GM18499 (cell line): Measurements from ENCODE around the gene SLC4A2.
A peak's percentile ranks its signal among the peaks of the same experiment; 100 is the strongest.

ENCODE experiments used
- ATAC-seq: cut with Tn5 transposase; IDR thresholded peaks from one replicate; pipeline ENCODE4 v1.9.1; 2021; ENCODE audit warnings: moderate number of reproducible peaks; ENCODE audit not compliant: insufficient read depth, unreplicated experiment

SLC4A2 gene

DNA sequence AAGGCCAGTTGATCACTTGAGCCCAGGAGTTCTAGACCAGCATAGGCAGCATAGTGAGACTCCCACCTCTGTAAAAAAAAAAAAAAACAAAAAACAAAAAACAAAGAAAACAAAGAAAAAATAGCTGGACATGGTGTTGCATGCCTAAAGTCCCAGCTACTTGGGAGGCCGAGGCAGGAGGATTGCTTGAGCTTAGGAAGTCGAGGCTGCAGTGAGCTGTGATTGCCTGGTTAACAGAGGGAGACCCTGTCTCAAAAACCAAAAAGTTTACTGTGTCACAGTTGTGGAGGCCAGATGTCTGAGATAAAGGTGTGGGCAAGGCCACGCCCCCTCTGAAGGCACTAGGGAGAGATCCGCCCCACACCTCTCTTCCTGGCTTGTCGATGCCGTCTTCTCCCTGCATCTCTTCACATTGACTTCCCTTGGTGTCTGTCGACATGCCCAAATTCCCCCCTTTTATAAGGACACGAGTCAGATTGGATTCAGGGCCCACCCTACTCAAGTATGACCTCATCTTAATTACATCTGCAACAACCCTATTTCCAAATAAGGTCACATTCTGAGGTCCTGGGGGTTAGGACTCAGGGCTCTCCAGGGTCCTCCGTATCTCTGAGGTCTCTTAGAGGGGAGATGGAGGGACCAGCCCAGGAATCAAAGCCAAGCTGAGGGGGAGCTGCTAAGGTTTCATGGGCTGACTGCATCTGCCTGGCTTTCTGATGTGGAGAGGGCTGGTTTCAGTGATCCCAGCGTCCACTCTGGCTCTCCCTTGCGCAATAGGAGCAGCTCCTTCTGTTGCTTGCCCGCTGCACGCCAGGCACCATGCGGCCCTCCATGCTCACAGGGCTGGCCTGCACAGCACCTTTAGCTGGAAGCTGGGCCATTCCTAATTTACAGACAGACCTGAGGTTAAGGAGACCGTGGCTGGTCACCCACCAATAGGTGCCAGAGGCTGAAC is 50.0 kb downstream of the SLC4A2 start:
- no peak for ATAC-seq

DNA sequence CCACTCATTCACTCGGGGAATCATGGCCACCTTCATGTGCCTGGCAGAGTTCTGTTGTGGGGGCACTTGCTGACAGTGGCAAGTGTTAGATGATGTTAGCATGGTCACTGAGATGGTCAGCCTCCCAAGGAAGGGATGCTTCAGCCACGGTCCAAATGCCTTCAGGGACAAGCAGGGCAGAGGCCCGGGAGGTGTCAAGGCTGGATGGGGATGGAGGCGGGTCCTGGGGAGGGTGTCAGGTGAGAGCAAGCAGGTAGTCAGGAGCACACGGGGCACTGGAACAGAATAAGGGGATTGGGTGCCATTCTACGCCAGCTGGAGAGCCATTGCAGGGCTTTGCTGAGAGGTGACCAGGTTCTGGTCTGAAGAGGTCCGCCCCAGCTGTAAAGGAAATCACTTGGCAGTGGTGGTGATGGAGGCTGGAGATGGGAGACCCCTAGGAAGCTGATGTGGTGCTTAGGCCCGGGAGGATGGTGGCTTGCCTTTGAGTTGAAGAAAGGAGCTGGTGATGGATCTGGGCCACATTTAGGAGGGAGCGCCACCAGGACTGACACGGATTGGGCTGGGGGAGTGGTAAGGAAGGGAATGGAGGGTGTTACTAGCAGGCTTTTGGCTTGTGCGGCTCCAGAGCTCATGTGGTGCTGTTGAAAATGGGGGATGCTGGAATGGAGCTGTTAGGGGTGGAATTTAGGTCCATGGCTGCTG is 51.0 kb downstream of the SLC4A2 start:
- ATAC-seq: no peak

DNA sequence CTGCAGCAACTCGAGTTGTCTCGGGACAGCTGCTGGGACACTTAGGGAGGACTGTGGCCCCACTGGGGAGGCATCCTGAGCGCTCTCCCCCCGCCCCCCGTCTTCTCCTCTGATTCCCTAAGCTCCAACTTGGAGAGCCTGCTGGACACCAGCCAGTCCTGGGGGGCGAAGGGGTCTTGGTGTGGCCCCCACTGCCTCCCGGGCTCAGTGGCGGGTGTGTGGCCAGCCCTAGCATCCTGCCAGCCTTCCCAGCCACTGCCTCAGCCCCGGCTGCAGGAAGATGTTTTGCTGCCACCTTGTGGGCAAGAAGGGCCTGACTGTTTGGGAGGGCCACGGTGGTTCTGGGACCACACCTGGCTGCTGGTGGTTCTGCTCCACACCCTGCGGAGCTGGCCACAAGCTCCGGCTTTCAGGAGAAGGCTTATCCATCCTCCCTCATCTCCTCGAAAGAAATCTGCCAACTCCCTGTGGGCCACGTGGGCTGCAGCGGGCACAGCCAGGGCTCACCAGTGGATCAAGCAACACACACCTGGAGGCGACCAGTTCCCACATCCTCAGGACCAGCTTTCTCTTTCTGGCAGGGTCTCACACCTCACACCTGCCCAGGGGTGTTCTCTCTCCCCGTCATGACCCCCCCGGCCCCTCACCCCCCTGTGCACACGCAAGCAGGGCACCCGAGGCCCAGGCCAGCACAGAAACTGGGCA is 51.7 kb downstream of the SLC4A2 start:
- ATAC-seq: peak; percentile 53

DNA sequence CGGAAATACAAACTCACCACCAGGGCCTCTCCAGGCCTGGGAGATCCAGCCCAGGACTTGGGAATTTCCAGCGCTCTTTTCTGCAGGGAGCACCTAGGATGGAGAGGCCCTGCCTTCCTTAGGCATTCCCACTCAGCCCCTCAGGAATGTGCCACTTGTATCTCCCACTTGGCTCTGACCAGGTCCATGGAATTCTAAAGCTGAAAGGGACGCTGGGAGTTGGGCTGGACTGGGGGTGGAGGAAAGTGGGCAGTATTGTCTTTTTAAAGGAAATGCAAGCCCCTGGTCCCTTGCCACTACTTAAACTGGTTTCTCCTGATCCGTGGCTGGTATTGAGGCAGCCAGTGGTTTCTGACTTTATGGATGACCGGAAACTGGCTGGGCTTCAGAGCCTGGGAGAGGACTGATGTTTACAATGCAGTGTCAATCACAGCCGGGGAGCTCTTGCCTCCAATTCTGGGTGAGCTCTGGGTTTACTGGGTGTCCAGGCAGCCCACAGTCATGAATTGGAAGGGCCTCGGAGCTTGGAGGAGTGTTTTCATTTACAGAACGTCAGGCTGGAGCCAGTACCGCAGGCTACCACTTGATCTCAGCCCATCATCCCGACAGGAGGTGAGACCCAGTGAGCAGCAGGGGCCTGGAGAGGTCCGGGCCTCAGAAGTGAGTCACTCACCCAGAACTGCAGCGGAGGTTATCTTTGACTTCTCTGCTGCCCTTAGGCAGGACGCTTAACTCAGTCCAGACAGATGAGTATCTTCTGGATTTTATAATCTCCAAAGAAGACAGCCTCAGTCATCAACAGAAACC is 54.2 kb downstream of the SLC4A2 start:
- no peak for ATAC-seq

DNA sequence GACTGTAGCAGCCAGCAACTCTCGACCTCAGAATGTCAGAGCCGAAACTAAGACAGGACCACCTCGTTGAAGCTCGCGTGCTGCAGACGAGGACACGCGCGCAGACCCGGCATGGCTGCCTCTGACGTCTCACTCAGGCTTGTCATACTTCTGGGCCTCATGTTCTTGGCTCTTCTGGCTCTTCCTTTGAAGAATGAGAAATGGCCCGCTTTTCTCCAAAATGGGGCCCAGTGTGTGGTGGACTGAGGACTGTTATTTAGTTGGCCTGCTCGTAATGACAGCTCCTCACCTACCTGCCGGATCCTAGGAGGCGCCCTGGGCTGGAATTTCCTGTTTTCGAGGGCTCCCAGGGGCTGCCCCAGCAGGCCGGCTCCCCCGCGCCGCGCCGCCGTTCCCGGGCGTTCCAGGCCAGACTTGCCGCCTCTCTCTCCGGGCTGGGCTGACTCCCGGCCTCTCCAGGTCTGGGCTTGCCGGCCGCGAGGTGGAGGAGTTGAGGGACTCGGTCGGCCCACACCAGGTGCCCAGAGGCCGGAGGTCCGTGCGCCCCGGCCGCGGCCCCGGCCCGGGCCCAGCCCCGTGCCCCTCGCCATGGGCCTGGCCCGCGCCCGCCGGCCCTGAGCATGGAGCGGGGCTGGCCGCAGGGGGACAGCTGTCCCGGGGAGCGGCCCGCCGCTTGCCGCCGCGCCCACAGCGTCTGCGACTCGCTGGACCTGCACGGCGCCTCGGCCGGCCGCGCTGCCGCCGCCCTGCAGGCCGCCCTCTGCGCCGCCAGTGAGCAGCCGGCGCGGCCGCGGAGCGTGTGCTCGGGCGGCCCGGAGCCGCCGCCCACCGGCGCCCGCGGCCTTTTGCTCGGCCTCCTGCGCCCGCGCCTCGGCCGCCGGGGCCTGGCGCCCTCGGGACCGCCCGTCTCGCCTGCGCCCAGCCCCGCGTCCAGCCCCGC is 55.0 kb downstream of the SLC4A2 start:
- ATAC-seq: no peak

DNA sequence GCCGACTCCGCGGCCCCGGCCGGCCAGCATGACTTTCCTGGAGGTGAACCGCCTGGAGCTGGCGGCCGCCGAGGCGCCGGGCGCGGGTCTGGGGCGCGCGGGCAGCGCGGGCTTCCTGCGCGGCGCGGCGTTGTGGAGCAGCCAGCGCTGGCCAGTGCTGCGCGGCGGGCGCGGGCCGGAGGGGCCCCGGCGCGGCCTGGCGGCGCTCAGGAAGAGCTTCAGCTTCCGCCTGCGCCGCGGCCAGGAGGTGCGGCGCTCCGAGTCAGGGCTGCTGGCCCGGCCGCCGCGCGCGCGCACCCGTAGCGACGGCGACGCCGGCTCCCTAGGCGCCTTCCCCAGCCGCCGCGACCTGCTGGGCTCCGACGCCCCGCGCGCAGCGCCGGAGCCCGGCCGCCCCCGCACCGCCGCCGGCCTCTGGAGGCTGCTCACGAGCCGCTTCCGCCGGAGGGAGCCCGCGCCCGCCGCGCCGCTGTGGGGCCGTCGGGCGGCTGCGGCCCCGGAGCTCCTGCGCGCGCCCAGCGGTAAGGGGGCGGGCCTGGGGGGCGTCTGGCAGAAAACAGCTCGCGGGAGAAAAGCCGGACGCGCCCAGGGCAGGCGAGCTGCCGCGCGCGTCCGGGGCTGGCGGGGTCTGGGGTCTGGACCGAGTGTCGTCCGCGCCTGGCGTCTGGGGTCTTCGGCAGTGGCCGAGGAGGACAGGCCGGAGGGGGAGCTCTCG is 55.9 kb downstream of the SLC4A2 start:
- ATAC-seq: no peak

DNA sequence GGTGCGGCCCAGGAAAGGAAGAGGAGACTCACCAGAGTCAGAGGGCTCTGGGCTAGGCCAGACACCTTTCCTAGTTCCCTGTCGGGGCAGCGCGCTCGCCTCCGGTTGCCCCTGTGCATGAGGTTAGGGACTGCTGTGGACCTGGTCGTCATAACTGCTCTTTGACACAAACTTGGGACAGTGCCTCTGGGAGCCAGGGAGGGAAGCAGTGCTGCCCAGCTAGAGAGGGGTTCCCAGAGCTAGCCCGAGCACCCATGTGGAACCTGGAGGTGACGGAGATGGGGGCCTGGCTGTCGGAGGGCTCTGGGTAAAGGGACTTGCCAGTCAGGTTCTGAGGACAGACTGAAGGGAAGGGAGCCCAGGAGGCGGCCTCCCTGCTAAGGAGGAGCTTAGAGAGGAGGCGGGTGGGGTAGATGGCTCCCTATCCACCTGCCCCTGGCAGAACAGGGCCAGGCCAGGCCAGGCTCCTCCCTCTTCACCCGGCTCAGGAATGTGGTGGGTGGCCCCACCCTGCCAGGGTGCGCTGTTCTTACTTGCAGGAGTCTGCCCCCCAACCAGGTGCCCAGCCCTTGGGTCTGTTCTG is 56.5 kb downstream of the SLC4A2 start:
- no peak for ATAC-seq

DNA sequence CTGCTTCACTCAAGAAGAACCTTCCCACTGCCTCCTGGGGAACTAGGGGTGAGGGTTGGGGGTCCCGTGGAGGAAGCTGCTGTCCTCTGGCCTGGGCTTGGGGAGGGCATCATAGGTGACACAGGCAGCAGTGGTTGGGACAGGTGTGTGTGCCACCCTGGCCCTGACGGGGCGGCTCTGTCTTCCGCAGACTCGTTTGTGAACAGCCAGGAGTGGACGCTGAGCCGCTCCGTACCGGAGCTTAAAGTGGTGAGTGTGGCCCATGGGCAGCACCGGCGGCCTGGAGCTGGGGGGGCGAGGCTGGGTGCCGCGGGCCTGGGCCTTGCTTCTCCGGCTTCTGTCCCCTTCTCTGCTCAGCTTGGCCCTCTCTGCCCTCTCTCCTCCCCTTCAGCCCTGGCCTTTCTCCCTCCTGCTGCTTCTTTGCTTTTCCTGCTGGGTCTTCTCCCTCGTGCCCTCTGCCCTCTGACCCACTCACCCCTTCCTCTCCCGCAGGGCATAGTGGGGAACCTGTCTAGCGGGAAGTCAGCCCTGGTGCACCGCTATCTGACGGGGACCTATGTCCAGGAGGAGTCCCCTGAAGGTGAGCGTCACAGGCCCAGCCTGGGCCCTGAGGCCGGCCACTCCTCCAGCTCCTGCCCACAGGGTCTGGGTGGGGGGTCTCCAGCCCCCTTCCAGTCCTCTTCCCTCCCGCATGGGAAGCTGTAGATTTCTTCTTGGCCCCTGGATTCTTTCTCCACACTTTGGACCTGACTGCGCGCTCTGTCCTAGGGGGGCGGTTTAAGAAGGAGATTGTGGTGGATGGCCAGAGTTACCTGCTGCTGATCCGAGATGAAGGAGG is 57.4 kb downstream of the SLC4A2 start:
- ATAC-seq: no peak

DNA sequence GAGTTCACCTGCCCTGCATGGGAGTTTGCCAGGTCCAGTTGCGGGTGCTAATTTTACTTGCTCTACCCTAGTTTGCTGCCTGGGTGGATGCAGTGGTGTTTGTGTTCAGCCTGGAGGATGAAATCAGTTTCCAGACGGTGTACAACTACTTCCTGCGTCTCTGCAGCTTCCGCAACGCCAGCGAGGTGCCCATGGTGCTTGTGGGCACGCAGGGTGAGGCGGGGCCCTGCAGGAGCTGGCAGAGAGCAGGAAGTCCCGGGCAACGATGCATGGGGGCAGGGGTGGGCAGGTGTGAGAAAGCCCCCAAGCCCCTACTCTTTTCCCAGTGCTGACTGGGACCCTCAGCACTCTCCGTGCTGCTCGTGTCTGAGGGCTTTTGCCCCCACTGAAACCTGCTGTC is 58.2 kb downstream of the SLC4A2 start:
- ATAC-seq: no peak

DNA sequence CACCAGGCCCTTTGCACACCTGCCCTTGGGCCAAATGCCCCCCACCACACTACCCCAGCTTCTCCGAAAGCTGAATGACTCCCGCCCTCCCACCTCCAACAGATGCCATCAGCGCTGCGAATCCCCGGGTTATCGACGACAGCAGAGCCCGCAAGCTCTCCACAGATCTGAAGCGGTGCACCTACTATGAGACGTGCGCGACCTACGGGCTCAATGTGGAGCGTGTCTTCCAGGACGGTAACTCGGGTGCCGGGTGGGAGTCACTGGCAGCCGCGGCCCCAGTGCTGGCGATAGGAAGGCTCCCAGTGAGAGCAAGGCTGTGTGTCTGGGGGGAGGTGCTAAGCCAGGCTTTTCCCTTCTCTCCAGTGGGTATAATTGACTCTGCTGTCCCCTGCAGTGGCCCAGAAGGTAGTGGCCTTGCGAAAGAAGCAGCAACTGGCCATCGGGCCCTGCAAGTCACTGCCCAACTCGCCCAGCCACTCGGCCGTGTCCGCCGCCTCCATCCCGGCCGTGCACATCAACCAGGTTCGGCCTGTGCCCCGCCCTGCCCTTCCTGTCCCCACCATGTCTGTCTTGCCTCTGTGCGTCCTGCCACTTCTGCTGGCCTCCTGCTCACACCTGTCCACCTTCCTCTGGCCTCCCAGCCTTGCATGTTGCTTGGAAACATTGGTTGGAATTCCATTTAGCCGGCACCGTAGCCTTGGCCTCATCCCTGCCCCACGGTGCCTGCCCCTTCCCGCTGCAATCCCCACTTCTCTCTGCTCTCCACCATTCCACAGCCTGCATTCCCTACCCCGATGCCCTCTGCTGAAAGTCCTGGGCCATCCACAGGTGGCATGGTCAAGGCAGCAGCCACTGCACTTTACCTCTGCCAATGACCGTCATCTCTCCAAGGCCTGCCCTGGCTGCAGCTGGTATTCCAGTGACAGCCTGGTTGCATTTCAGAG is 59.0 kb downstream of the SLC4A2 start:
- no peak for ATAC-seq

DNA sequence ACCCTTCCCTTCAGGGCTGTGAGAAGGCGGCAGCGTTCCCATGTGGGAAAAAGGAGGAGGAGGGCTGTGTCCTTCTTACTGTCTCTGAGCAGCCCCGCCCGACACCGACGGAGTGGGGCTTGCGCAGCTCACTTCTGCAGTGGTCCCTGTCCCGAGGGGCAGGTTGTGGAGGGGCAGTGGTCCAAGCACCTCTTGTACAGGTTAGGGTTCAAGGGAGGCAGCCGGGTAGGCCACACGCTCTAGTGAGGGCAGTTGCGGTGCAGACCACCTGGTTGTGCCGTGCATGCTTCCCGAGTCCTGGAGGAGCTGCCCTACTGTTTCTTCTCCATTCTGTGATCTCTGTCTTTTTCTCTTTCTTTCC is 59.6 kb downstream of the SLC4A2 start:
- no peak for ATAC-seq

DNA sequence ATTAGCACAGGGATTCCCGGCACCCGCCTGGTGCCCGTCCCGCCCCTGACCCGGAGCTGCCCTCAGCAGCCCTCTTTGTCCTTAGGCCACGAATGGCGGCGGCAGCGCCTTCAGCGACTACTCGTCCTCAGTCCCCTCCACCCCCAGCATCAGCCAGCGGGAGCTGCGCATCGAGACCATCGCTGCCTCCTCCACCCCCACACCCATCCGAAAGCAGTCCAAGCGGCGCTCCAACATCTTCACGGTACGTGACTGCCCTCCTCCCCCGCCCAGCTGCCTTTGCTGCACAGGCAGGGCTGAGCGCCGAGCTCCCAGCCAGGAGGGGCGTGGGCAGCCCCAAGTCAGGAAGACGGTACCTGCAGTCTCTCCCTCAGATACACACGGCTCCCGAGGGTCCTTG is 60.5 kb downstream of the SLC4A2 start:
- no peak for ATAC-seq

DNA sequence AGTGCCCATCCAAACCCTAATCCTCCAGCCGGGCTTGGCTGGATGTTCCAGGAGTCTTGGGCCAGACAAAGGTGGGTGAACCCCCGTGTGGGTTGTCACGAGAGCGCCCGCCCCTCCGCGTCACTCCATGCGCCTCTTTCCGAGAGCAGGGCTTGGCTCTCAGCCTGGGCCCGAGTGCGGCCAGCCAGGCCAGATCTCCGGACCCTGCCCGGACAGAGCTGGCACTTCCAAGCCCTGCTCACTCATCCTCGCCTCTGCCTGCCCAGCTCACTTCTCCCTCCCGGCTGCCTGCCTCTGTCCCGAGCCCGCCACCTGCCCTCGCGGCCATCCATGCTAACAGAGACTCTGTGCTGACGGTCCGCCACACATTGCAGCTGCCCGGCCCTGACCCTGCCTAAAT is 61.5 kb downstream of the SLC4A2 start:
- no peak for ATAC-seq

DNA sequence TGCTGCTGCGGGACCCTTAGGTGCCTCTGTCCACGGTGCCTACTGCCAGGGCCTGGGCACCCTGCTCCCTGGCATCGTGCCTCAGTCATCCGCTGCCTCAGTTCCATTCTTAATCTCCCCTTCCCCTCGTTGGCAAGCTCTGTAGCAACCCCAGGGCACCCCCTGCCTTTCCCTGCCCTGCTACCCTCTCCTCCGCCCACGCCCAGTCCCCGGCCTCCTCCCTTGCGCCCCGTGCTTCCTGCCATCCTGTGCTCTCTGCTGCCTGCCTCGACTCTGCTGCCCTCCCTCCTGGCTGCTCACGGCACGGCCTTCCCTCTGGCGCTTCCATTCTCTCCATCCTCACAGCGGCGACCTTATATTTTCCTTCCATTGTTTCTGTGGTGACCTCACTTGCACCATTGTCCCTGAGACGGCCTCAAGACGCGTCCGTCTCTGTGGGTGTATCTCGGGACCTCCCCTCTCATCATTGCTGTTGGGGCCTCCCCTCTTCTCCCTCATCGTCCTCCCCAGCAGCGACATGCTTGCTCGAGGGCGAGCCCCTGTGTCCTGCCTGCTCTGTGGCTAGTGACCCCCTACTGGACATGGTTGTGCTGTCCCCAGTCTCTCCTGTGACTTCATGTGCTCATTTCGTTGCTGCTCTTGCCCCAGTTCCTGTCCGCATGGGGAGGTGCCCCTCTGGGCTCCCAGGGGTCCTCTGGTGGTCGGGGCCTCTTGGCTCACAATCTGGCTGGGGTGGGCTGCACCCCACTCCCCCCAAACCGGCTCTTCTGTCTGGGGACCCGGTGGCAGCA is 62.2 kb downstream of the SLC4A2 start:
- ATAC-seq: no peak

DNA sequence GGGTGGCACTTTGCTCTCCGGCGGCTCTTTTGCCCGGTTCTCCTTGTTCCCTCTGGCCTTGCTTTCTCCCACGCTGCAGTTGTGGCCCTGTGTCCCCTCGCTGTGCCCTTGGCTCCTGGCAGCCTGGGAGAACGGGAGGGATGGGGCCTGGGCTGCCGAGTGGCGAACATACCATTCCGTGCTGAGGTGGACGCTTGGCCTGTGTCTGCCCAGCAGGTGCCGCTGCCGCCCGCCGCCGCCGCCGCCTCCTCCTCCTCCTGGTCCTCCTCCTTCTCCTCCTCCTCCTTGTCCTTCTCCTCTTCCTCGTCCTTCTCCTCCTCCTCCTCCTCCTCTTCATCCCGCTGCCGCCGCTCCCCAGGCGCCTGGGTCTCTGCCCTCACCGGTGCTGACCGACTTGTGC is 62.9 kb downstream of the SLC4A2 start:
- no peak for ATAC-seq

DNA sequence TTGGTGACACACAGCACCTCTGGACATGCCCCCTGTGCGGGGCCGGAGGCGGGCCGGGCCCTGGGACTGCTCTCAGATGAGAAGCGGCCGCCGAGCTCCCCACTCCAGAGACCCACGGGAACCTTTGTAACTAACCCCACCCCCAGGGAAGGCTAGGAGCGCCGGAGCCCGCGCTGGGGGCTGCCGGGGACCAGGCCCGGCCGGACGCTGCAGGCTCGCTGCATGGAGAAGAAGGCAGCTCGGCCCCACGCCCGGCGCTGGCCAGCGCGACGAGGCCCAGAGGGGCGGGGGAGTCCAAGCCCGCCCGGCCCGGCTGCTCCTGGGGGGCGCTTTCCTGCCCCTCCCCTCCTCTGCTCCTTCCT is 63.4 kb downstream of the SLC4A2 start:
- no peak for ATAC-seq
